PC-3 (cell line): ENCODE results near the gene POU2AF3. TPM values are rescaled to one million over a fixed set of nuclear protein-coding genes. Genes with fewer than 3 reads are reported as not detected.

Source experiments
- ATAC-seq: fragments of 200-7000 bp; cut with Tn5 transposase; 2 replicates; pipeline ENCODE4 v1.9.1; 2020; ENCODE audit warnings: mild to moderate bottlenecking, moderate library complexity
- BruUV-seq: library from RNA; stranded (reverse); fragments of 400-500 nt; replicated peaks from 2 replicates; lab custom pipeline; 2021; lab: Mats Ljungman, UMichigan
- CTCF ChIA-PET: fragments of 300-600 bp; sonication (Branson Sonifier 250); formaldehyde crosslinking; loops from one replicate; lab custom pipeline; 2022; ENCODE audit warnings: antibody characterized with exemption; lab: Charles Lee
- POLR2A ChIA-PET: fragments of 300-600 bp; sonication (Branson Sonifier 250); formaldehyde crosslinking; loops from one replicate; lab custom pipeline; 2022; ENCODE audit warnings: antibody characterized with exemption; ENCODE audit not compliant: unreplicated experiment; lab: Charles Lee
- DNase-seq: peaks from one replicate; pipeline ENCODE4 v3.0.0-alpha.2; 2015
- H2AFZ ChIP-seq: fragments of 300-600 bp; sonication (generic); 2 replicates; pipeline ENCODE4 v1.6.0; 2016; ENCODE audit warnings: antibody characterized with exemption, low read length
- H3F3A ChIP-seq: fragments of 300-600 bp; sonication (generic); one replicate; pipeline ENCODE4 v1.6.0; 2017; ENCODE audit warnings: antibody characterized with exemption, low read length, control low read depth, mild to moderate bottlenecking; ENCODE audit not compliant: unreplicated experiment
- H3K27ac ChIP-seq: fragments of 300-600 bp; sonication (generic); 2 replicates; pipeline ENCODE4 v1.5.1; 2016; ENCODE audit warnings: mild to moderate bottlenecking, low read length
- H3K27me3 ChIP-seq: fragments of 300-600 bp; sonication (generic); 2 replicates; pipeline ENCODE4 v1.6.1; 2016; ENCODE audit warnings: low read length, mixed read lengths
- H3K36me3 ChIP-seq: fragments of 300-600 bp; sonication (generic); 2 replicates; pipeline ENCODE4 v1.6.1; 2016; ENCODE audit warnings: low read depth, mixed run types, low read length, mixed read lengths
- H3K4me1 ChIP-seq: fragments of 300-600 bp; sonication (generic); 2 replicates; pipeline ENCODE4 v1.5.1; 2016; ENCODE audit warnings: low read length; ENCODE audit not compliant: insufficient read depth
- H3K4me2 ChIP-seq: fragments of 300-600 bp; sonication (generic); 2 replicates; pipeline ENCODE4 v1.6.0; 2016; ENCODE audit warnings: low read length
- H3K4me3 ChIP-seq: fragments of 300-600 bp; sonication (generic); 2 replicates; pipeline ENCODE4 v1.5.1; 2016; ENCODE audit warnings: mild to moderate bottlenecking, low read length, mixed read lengths
- H3K79me2 ChIP-seq: fragments of 300-600 bp; sonication (generic); 2 replicates; pipeline ENCODE4 v1.6.1; 2017; ENCODE audit warnings: low read length, mixed read lengths
- H3K9ac ChIP-seq: fragments of 300-600 bp; sonication (generic); 2 replicates; pipeline ENCODE4 v1.6.0; 2016; ENCODE audit warnings: mild to moderate bottlenecking, low read length
- H3K9me2 ChIP-seq: fragments of 300-600 bp; sonication (generic); replicated peaks from 2 replicates; pipeline ENCODE4 v1.6.1; 2016; ENCODE audit warnings: mixed run types, low read length, mixed read lengths
- H3K9me3 ChIP-seq: fragments of 300-600 bp; sonication (generic); 2 replicates; pipeline ENCODE4 v1.6.1; 2016; ENCODE audit warnings: low read length, mixed read lengths
- H4K20me1 ChIP-seq: fragments of 300-600 bp; sonication (generic); 2 replicates; pipeline ENCODE4 v1.6.1; 2016; ENCODE audit warnings: low read length, mixed read lengths
- CTCF ChIP-seq: fragments of 300-600 bp; sonication (generic); conservative IDR thresholded peaks from 2 replicates; pipeline ENCODE4 v1.5.1; 2017; ENCODE audit warnings: antibody characterized with exemption, low read depth, mild to moderate bottlenecking, low read length
- EZH2 ChIP-seq: fragments of 300-600 bp; sonication (generic); IDR thresholded peaks from one replicate; pipeline ENCODE4 v1.6.1; 2017; ENCODE audit warnings: antibody characterized with exemption, mild to moderate bottlenecking, low read length; ENCODE audit not compliant: unreplicated experiment
- EZH2phosphoT487 ChIP-seq: fragments of 300-600 bp; sonication (generic); IDR thresholded peaks from 2 replicates; pipeline ENCODE4 v1.6.1; 2018; ENCODE audit warnings: mild to moderate bottlenecking, antibody characterized with exemption, low read length, borderline replicate concordance
- intact Hi-C: fragments of 100-400 bp; cut with micrococcal nuclease; formaldehyde crosslinking; loops from 2 replicates; pipeline ENCODE4 v1.9.0; 2023
- microRNA-seq: library from miRNA; unstranded; fragments of <30 nt; microRNA quantifications from one replicate; pipeline ENCODE4 v1.1.0, GENCODE V29; 2020; ENCODE audit not compliant: unreplicated experiment
- total RNA-seq: library from RNA; depleted of rRNA; stranded (reverse); fragments of >200 nt; gene quantifications from 2 replicates; pipeline ENCODE4 v1.2.3, GENCODE V29; 2014; rRNA removed

Gene POU2AF3
- total RNA-seq, 1 experiment from 2014 or later = not detected

GRCh38 chr11:111357150-111358037 lies 59.0 kb downstream of the POU2AF3 start:
- peaks cover 18% of the 10 kb centered on the region for H3K27me3 ChIP-seq
- TF ChIP-seq EZH2 = no peak
- no peak for TF ChIP-seq CTCF
- TF ChIP-seq EZH2phosphoT487 = no peak
- H3K4me1 ChIP-seq = no peaks in the 10 kb centered on the region
- ATAC-seq = no peak
- H3K79me2 ChIP-seq = no peaks in the 10 kb centered on the region
- no peaks in the 10 kb centered on the region for H3K9me3 ChIP-seq
- no TSS peak for BruUV-seq
- H3K4me2 ChIP-seq = no peak overlapping the region
- no peak overlapping the region for H3K9ac ChIP-seq
- no peaks in the 10 kb centered on the region for H3K9me2 ChIP-seq
- intact Hi-C loops = no loop called here
- H3K27ac ChIP-seq = no peak overlapping the region
- H3K36me3 ChIP-seq = no peaks in the 10 kb centered on the region
- DNase-seq = no peak
- ChIA-PET CTCF (no interaction called here), POLR2A (no interaction called here)
- H3F3A ChIP-seq = no peaks in the 10 kb centered on the region
- H3K4me3 ChIP-seq = no peak overlapping the region
- no peak overlapping the region for H2AFZ ChIP-seq
- H4K20me1 ChIP-seq = no peaks in the 10 kb centered on the region

Small RNAs within 50 kb of the gene (microRNA-seq; reads per million reads assigned to microRNA genes)
- gene MIR4491 = not detected

Other genes with a start within 250 kb of the POU2AF3 start
- gene POU2AF2, start 52.8 kb upstream of the POU2AF3 start, total RNA-seq = not detected in 2 replicates
- not detected in 2 replicates for gene POU2AF1, start 80.7 kb downstream of the POU2AF3 start, total RNA-seq
- gene BTG4, start 213.8 kb downstream of the POU2AF3 start, total RNA-seq = not detected in 2 replicates
- not detected in 2 replicates for gene HOATZ, start 216.2 kb downstream of the POU2AF3 start, total RNA-seq
- gene LAYN, start 242.2 kb downstream of the POU2AF3 start, total RNA-seq = 0.47 TPM in 1 of 2 replicates, not detected in the other